Stimulated activated naive CD8-positive, alpha-beta T cell treated with anti-CD3 and anti-CD28 coated beads, Interleukin-15, Interleukin-2, amounts not matched to agents 100 ng/mL and 50 ng/mL, for 24 hours (primary cell): ENCODE results near the gene INPP4B.

Experiments
- H3K27ac Mint-ChIP-seq: one replicate; pipeline ENCODE4 v1.8.0; 2021; ENCODE audit warnings: mild to moderate bottlenecking, mixed read lengths
- H3K27me3 Mint-ChIP-seq: one replicate; pipeline ENCODE4 v1.8.0; 2021; ENCODE audit warnings: mixed read lengths
- H3K36me3 Mint-ChIP-seq: one replicate; pipeline ENCODE4 v1.8.0; 2021; ENCODE audit warnings: low read depth, mixed read lengths
- H3K4me1 Mint-ChIP-seq: one replicate; pipeline ENCODE4 v1.8.0; 2021; ENCODE audit warnings: low read depth, mixed read lengths
- H3K4me3 Mint-ChIP-seq: one replicate; pipeline ENCODE4 v1.8.0; 2021; ENCODE audit warnings: mild to moderate bottlenecking, mixed read lengths
- H3K9me3 Mint-ChIP-seq: one replicate; pipeline ENCODE4 v1.8.0; 2021; ENCODE audit warnings: mixed read lengths

The INPP4B gene

GRCh38 chr4:142615324-142615665 is 230.8 kb downstream of the INPP4B start:
- no peaks in the 10 kb centered on the region for H3K36me3 Mint-ChIP-seq

DNA sequence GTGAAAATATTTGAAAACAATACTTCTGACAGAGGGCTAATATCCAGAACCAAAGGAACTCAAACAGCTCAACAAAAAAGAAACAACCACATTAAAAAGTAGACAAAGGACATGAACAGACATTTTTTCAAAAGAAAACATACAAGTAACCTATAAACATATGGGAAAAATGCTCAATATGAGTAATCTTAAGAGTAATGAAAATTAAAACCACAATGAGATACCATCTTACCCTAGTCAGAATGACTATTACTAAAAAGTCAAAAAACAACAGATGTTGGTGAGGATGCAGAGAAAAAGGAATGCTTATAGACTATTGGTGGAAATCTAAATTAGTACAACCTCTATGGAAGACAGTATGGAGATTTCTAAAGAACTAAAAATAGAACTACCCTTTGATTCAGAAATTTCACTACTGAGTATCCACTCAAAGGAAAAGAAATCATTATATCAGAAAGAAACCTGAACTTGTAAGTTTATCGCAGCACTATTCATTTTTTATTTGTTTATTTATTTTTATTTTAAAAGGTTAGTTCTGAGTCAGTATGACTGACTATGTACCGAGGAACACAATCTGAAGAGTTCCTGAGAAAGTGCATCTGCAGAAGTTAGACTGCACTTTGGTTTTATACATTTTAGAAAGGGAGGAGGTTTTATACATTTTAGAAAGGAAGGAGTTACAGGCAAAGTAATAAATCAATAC is 231.3 kb downstream of the INPP4B start:
- Mint-ChIP-seq H3K27ac (no peak overlapping the region), H3K36me3 (no peaks in the 10 kb centered on the region), H3K9me3 (peaks cover 28% of the 10 kb centered on the region), H3K4me3 (no peak overlapping the region), H3K27me3 (no peaks in the 10 kb centered on the region), H3K4me1 (peaks cover 5% of the 10 kb centered on the region)

More at GRCh38 chr4:142615324-142615665, 230.8 kb downstream of the INPP4B start:
- Mint-ChIP-seq H3K27me3 (no peaks in the 10 kb centered on the region), H3K9me3 (peaks cover 33% of the 10 kb centered on the region), H3K4me3 (no peak overlapping the region), H3K4me1 (peaks cover 5% of the 10 kb centered on the region), H3K27ac (no peak overlapping the region)

GRCh38 chr4:142607976-142608375 is 238.1 kb downstream of the INPP4B start:
- Mint-ChIP-seq H3K4me3 (no peak overlapping the region), H3K27ac (no peak overlapping the region), H3K27me3 (no peaks in the 10 kb centered on the region), H3K4me1 (no peaks in the 10 kb centered on the region), H3K9me3 (peaks cover 29% of the 10 kb centered on the region), H3K36me3 (peaks cover 5% of the 10 kb centered on the region)

DNA sequence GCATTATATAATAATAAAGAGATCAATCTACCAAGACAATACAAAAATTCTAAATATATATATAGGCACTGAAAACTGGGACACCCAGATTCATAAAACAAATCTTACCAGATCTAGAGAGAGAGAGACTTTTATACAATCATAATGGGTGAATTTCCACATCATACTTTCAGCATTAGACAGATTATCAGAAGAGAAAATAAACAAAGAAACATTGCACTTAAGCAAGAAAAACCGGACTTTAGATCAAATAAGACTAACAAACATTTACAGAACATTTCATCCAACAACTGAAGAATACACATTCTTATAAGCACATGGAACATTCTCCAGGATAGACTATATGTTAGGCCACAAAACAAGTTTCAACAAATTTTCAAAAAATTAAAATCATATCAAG is 245.1 kb downstream of the INPP4B start:
- peaks cover 31% of the 10 kb centered on the region for H3K9me3 Mint-ChIP-seq

DNA sequence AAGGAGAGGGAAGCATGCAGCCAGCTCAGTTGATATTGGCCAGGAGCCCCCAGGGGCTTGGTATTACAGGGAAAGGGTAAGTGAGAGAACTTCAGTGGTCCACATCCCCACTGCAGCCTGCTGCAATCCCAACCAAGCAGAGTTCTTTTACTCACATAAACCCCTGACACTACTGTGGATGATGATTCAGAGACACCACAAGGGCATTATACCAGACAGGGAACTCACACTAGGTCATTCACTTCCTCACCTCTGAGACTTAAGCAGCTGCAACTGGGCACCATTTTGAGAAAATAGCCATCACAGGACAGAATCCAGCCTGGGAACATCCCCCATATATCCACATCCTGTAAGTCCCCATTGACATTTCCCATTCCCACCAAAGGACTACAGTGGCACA is 248.0 kb downstream of the INPP4B start:
- H3K27ac Mint-ChIP-seq = no peak overlapping the region
- no peak overlapping the region for H3K4me3 Mint-ChIP-seq
- H3K27me3 Mint-ChIP-seq = no peaks in the 10 kb centered on the region
- peaks cover 4% of the 10 kb centered on the region for H3K4me1 Mint-ChIP-seq
- H3K9me3 Mint-ChIP-seq = peaks cover 17% of the 10 kb centered on the region
- peaks cover 7% of the 10 kb centered on the region for H3K36me3 Mint-ChIP-seq

More for the DNA sequence above, 245.1 kb downstream of the INPP4B start:
- no peak overlapping the region for H3K27ac Mint-ChIP-seq
- H3K27me3 Mint-ChIP-seq = no peaks in the 10 kb centered on the region
- H3K36me3 Mint-ChIP-seq = peaks cover 7% of the 10 kb centered on the region
- H3K4me3 Mint-ChIP-seq = no peak overlapping the region
- no peaks in the 10 kb centered on the region for H3K4me1 Mint-ChIP-seq

GRCh38 chr4:142596595-142596994 is 249.5 kb downstream of the INPP4B start:
- Mint-ChIP-seq H3K27ac (no peak overlapping the region), H3K4me3 (no peak overlapping the region), H3K9me3 (peaks cover 17% of the 10 kb centered on the region), H3K4me1 (peaks cover 5% of the 10 kb centered on the region), H3K36me3 (peaks cover 5% of the 10 kb centered on the region), H3K27me3 (no peaks in the 10 kb centered on the region)

- H3K4me3 Mint-ChIP-seq = no peak overlapping the region
- peaks cover 5% of the 10 kb centered on the region for H3K4me1 Mint-ChIP-seq
- peaks cover 17% of the 10 kb centered on the region for H3K9me3 Mint-ChIP-seq
- no peak overlapping the region for H3K27ac Mint-ChIP-seq
- no peaks in the 10 kb centered on the region for H3K27me3 Mint-ChIP-seq
- peaks cover 5% of the 10 kb centered on the region for H3K36me3 Mint-ChIP-seq
These were observed 250.0 kb downstream of the INPP4B start for GRCh38 chr4:142596121-142596520.

GRCh38 chr4:142595222-142595871 is 250.8 kb downstream of the INPP4B start:
- Mint-ChIP-seq H3K27ac (no peak overlapping the region), H3K4me1 (peaks cover 5% of the 10 kb centered on the region), H3K36me3 (peaks cover 5% of the 10 kb centered on the region)

GRCh38 chr4:142585411-142585810 is 260.7 kb downstream of the INPP4B start:
- Mint-ChIP-seq H3K27me3 (no peaks in the 10 kb centered on the region), H3K36me3 (no peaks in the 10 kb centered on the region), H3K4me1 (peaks cover 20% of the 10 kb centered on the region), H3K4me3 (no peak overlapping the region), H3K27ac (no peak overlapping the region), H3K9me3 (peaks cover 7% of the 10 kb centered on the region)

More at GRCh38 chr4:142595222-142595871, 250.8 kb downstream of the INPP4B start:
- Mint-ChIP-seq H3K4me3 (no peak overlapping the region), H3K9me3 (peaks cover 10% of the 10 kb centered on the region), H3K27me3 (no peaks in the 10 kb centered on the region)

DNA sequence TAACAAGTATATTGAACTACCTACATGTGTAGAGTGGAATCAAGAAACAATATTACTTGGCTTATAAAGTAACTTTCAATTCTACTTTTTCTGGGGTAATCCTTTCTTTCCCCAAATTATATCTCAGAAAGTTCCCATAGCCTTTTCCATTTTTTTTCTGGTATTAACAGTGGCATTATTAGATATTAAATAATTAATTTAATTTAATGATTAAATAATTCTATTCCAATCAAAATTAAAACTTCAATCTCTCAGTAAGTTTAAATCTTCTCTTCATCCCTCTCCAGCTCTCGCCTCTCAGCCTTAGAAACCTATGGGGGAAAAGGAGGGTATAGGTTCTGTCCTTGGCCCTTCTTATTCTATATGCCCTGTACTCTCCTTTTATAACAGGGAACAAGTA is 262.4 kb downstream of the INPP4B start:
- Mint-ChIP-seq H3K9me3 (no peaks in the 10 kb centered on the region), H3K27me3 (no peaks in the 10 kb centered on the region), H3K36me3 (no peaks in the 10 kb centered on the region), H3K4me1 (peaks cover 20% of the 10 kb centered on the region), H3K27ac (no peak overlapping the region), H3K4me3 (no peak overlapping the region)

- peak overlapping the region; percentile 34 for H3K27ac Mint-ChIP-seq
- H3K9me3 Mint-ChIP-seq = no peaks in the 10 kb centered on the region
- H3K36me3 Mint-ChIP-seq = no peaks in the 10 kb centered on the region
- H3K27me3 Mint-ChIP-seq = no peaks in the 10 kb centered on the region
- H3K4me3 Mint-ChIP-seq = peak overlapping the region; percentile 7
- H3K4me1 Mint-ChIP-seq = peaks cover 20% of the 10 kb centered on the region
These were observed 263.8 kb downstream of the INPP4B start for GRCh38 chr4:142582340-142582739.

- H3K9me3 Mint-ChIP-seq = no peaks in the 10 kb centered on the region
- no peak overlapping the region for H3K4me3 Mint-ChIP-seq
- H3K4me1 Mint-ChIP-seq = peaks cover 20% of the 10 kb centered on the region
- H3K27ac Mint-ChIP-seq = no peak overlapping the region
- no peaks in the 10 kb centered on the region for H3K36me3 Mint-ChIP-seq
- H3K27me3 Mint-ChIP-seq = no peaks in the 10 kb centered on the region
These were observed 264.2 kb downstream of the INPP4B start for GRCh38 chr4:142581881-142582280.

- H3K27ac Mint-ChIP-seq = no peak overlapping the region
- no peaks in the 10 kb centered on the region for H3K9me3 Mint-ChIP-seq
- H3K36me3 Mint-ChIP-seq = no peaks in the 10 kb centered on the region
- no peak overlapping the region for H3K4me3 Mint-ChIP-seq
- no peaks in the 10 kb centered on the region for H3K27me3 Mint-ChIP-seq
- H3K4me1 Mint-ChIP-seq = peaks cover 20% of the 10 kb centered on the region
These were observed 266.7 kb downstream of the INPP4B start for GRCh38 chr4:142579443-142579842.

DNA sequence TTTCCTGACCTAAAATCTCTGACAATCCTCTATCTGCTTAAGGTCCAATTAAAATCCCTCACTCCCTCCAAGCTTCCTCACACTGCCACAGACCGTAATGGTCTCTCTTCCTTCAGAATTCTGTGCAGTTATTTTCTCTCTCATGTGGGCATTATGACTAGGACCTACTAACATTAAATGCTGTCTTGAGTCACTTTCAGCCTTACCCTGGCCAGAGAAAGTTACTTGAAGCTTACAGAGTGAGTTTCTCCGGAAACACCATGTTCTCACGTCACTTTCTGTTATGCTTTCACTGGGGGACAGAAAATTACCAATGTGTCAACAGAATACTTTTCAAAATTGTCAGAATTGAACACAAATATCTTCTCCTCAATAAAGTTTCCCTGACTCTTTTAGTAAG is 271.8 kb downstream of the INPP4B start:
- Mint-ChIP-seq H3K27me3 (no peaks in the 10 kb centered on the region), H3K9me3 (no peaks in the 10 kb centered on the region), H3K4me3 (no peak overlapping the region), H3K27ac (peak overlapping the region; percentile 28), H3K36me3 (no peaks in the 10 kb centered on the region), H3K4me1 (peaks cover 14% of the 10 kb centered on the region)

GRCh38 chr4:142572071-142572470 is 274.0 kb downstream of the INPP4B start:
- Mint-ChIP-seq H3K36me3 (no peaks in the 10 kb centered on the region), H3K9me3 (no peaks in the 10 kb centered on the region), H3K27me3 (no peaks in the 10 kb centered on the region), H3K4me1 (peaks cover 32% of the 10 kb centered on the region), H3K27ac (no peak overlapping the region), H3K4me3 (no peak overlapping the region)
